ENCODE measurements around the gene NR0B1. TPM values are rescaled to one million over a fixed set of nuclear protein-coding genes. Genes with fewer than 3 reads are reported as not detected.

The NR0B1 gene
- polyA plus RNA-seq, 1 of the 3 experiments (the other 2 are of a cell fraction): 2.2 TPM

- H3K4me1 ChIP-seq (ENCODE audit: control insufficient read depth in 1 of 2, insufficient read depth in 2 of 2, low read depth in 1 of 2, low read length in 1 of 2): no peaks in the 10 kb centered on the region
- ChIA-PET CTCF (no interaction called here), POLR2A (no interaction called here)
- H3K9ac ChIP-seq: no peak overlapping the region
- WGBS (ENCODE audit: low lambda C conversion rate): 16% methylated on average over 4 of the region's 4 CpGs
- TF ChIP-seq FOXJ3 (CRISPR knock-in tag; IDR thresholded peaks at IDR 0.05) (no peak), MEF2A (IDR thresholded peaks at IDR 0.05; ENCODE audit: borderline replicate concordance, low read depth) (no peak), TAF1 (IDR thresholded peaks at IDR 0.05; ENCODE audit: borderline replicate concordance, low read depth, low read length) (no peak), GABPA (IDR thresholded peaks at IDR 0.05; ENCODE audit: low read depth) (no peak), ELF1 (IDR thresholded peaks at IDR 0.05) (no peak)
- H3K9me2 ChIP-seq: no peaks in the 10 kb centered on the region
- H3K27me3 ChIP-seq (ENCODE audit: insufficient read depth): no peaks in the 10 kb centered on the region; the same call in 1 of the 2 replicates
- H3K9me3 ChIP-seq: no peaks in the 10 kb centered on the region
- H3K79me2 ChIP-seq (ENCODE audit: insufficient read depth): no peaks in the 10 kb centered on the region
- no peaks in the 10 kb centered on the region for H3K36me3 ChIP-seq (replicated peaks in 1 of 2; ENCODE audit: control insufficient read depth in 1 of 2, insufficient read depth in 2 of 2, low read length in 1 of 2)
- no peak for DNase-seq
- H4K20me1 ChIP-seq (ENCODE audit: insufficient read depth): no peaks in the 10 kb centered on the region
- H2AFZ ChIP-seq (ENCODE audit: low read depth): no peak overlapping the region
- no peak overlapping the region for H3K4me2 ChIP-seq
- H3K27ac ChIP-seq (ENCODE audit: low read depth in 2 of 2, low read length in 1 of 2): no peak overlapping the region
- no peaks in the 10 kb centered on the region for H3F3A ChIP-seq (replicated peaks; ENCODE audit: insufficient read depth)
- H3K4me3 ChIP-seq (ENCODE audit: low read depth in 2 of 2, low read length in 1 of 2): no peak overlapping the region
Observed at GRCh38 chrX:30343206-30343605, 34.0 kb upstream of the NR0B1 start.

DNA sequence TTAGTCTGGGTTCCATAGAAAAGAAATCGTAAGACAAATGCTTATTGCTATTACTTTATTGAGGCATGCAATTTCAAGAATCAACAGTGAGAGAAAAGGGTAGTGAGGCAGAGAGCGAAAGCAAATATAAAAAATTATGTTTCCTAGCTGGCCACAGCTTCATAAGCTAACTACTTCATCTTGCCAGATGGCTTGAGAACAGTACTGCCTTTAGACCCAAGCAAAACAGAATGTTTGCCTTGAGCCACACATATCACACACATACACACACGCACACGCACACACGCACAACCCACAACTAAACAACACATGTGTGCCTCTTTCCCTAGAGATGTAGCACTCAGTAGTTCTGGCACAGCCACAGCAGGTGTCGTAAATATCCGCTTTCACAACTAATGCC lies 31.6 kb upstream of the NR0B1 start:
- ChIA-PET CTCF (no interaction called here), POLR2A (no interaction called here)
- Histone ChIP-seq H3K9ac (no peak overlapping the region), H3K4me2 (no peak overlapping the region), H3K9me2 (no peaks in the 10 kb centered on the region), H3K27ac (ENCODE audit: low read depth in 2 of 2, low read length in 1 of 2) (no peak overlapping the region), H3K4me1 (ENCODE audit: control insufficient read depth in 1 of 2, insufficient read depth in 2 of 2, low read depth in 1 of 2, low read length in 1 of 2) (no peaks in the 10 kb centered on the region), H4K20me1 (ENCODE audit: insufficient read depth) (no peaks in the 10 kb centered on the region), H3F3A (replicated peaks; ENCODE audit: insufficient read depth) (no peaks in the 10 kb centered on the region), H3K4me3 (ENCODE audit: low read depth in 2 of 2, low read length in 1 of 2) (no peak overlapping the region), H3K79me2 (ENCODE audit: insufficient read depth) (no peaks in the 10 kb centered on the region), H2AFZ (ENCODE audit: low read depth) (no peak overlapping the region), H3K9me3 (no peaks in the 10 kb centered on the region), H3K36me3 (replicated peaks in 1 of 2; ENCODE audit: control insufficient read depth in 1 of 2, insufficient read depth in 2 of 2, low read length in 1 of 2) (no peaks in the 10 kb centered on the region), H3K27me3 (ENCODE audit: insufficient read depth) (no peaks in the 10 kb centered on the region; the same call in 1 of the 2 replicates)
- DNase-seq: no peak
- TF ChIP-seq EZH2phosphoT487 (IDR thresholded peaks at IDR 0.05; ENCODE audit: borderline replicate concordance, low read depth) (no peak), FOSL2 (IDR thresholded peaks at IDR 0.05; ENCODE audit: borderline replicate concordance, low read depth) (no peak), RXRA (IDR thresholded peaks at IDR 0.05; ENCODE audit: borderline replicate concordance, low read depth) (no peak), JUND (IDR thresholded peaks at IDR 0.05) (no peak), RCOR1 (IDR thresholded peaks at IDR 0.05; ENCODE audit: low read length) (no peak), PBX3 (IDR thresholded peaks at IDR 0.05) (no peak), GABPA (IDR thresholded peaks at IDR 0.05; ENCODE audit: low read depth) (no peak), USF2 (IDR thresholded peaks at IDR 0.05; ENCODE audit: borderline replicate concordance, low read depth, low read length) (no peak), YY1 (IDR thresholded peaks at IDR 0.05; ENCODE audit: low read depth) (no peak), FOXJ3 (CRISPR knock-in tag; IDR thresholded peaks at IDR 0.05) (no peak), CHD2 (IDR thresholded peaks at IDR 0.05; ENCODE audit: low read length, partially characterized antibody) (no peak)
- WGBS (ENCODE audit: low lambda C conversion rate): 16% methylated on average over 7 of the region's 7 CpGs
